ENCODE measurements around the gene EYS. TPM values are rescaled to one million over a fixed set of nuclear protein-coding genes. Genes with fewer than 3 reads are reported as not detected.

The EYS gene
- total RNA-seq, 2 donors from 2014 or later: not detected

GRCh38 chr6:64665137-64665536, 1041.9 kb downstream of the EYS start:
- H3K27ac ChIP-seq: no peak overlapping the region
- no peaks in the 10 kb centered on the region for H3K9me3 ChIP-seq
- DNase-seq (ENCODE audit: low spot score): no peak
- no peaks in the 10 kb centered on the region for H3K4me1 ChIP-seq
- TF ChIP-seq CTCF (IDR thresholded peaks at IDR 0.05): no peak
- no peak overlapping the region for H3K4me3 ChIP-seq
- no peaks in the 10 kb centered on the region for H3K27me3 ChIP-seq
- no peaks in the 10 kb centered on the region for H3K36me3 ChIP-seq

GRCh38 chr6:64664480-64664879, 1042.5 kb downstream of the EYS start:
- no peaks in the 10 kb centered on the region for H3K27me3 ChIP-seq
- no peaks in the 10 kb centered on the region for H3K36me3 ChIP-seq
- H3K4me3 ChIP-seq: no peak overlapping the region
- no peak for TF ChIP-seq CTCF (IDR thresholded peaks at IDR 0.05)
- DNase-seq (ENCODE audit: low spot score): no peak
- H3K9me3 ChIP-seq: no peaks in the 10 kb centered on the region
- no peak overlapping the region for H3K27ac ChIP-seq
- no peaks in the 10 kb centered on the region for H3K4me1 ChIP-seq

GRCh38 chr6:64644024-64644423, 1063.0 kb downstream of the EYS start:
- TF ChIP-seq CTCF (IDR thresholded peaks at IDR 0.05): no peak
- no peaks in the 10 kb centered on the region for H3K36me3 ChIP-seq
- no peaks in the 10 kb centered on the region for H3K4me1 ChIP-seq
- no peak overlapping the region for H3K27ac ChIP-seq
- H3K4me3 ChIP-seq: no peak overlapping the region
- no peaks in the 10 kb centered on the region for H3K9me3 ChIP-seq
- DNase-seq (ENCODE audit: low spot score): no peak
- no peaks in the 10 kb centered on the region for H3K27me3 ChIP-seq

GRCh38 chr6:64630901-64631300, 1076.1 kb downstream of the EYS start:
- Histone ChIP-seq H3K9me3 (no peaks in the 10 kb centered on the region), H3K36me3 (no peaks in the 10 kb centered on the region)
- TF ChIP-seq CTCF (IDR thresholded peaks at IDR 0.05): no peak

GRCh38 chr6:64622944-64623343, 1084.1 kb downstream of the EYS start:
- Histone ChIP-seq H3K36me3 (no peaks in the 10 kb centered on the region), H3K27me3 (no peaks in the 10 kb centered on the region), H3K4me3 (no peak overlapping the region), H3K27ac (no peak overlapping the region), H3K9me3 (no peaks in the 10 kb centered on the region), H3K4me1 (no peaks in the 10 kb centered on the region)
- TF ChIP-seq CTCF (IDR thresholded peaks at IDR 0.05): no peak
- no peak for DNase-seq (ENCODE audit: low spot score)

More at GRCh38 chr6:64630901-64631300, 1076.1 kb downstream of the EYS start:
- Histone ChIP-seq H3K27ac (no peak overlapping the region), H3K4me3 (no peak overlapping the region), H3K4me1 (no peaks in the 10 kb centered on the region), H3K27me3 (no peaks in the 10 kb centered on the region)
- DNase-seq (ENCODE audit: low spot score): no peak

GRCh38 chr6:64602993-64603392, 1104.0 kb downstream of the EYS start:
- no peaks in the 10 kb centered on the region for H3K27me3 ChIP-seq
- TF ChIP-seq CTCF (IDR thresholded peaks at IDR 0.05): no peak
- H3K27ac ChIP-seq: no peak overlapping the region
- H3K4me1 ChIP-seq: no peaks in the 10 kb centered on the region
- peaks cover 0 to 3% of the 10 kb centered on the region in 2 donors for H3K9me3 ChIP-seq
- DNase-seq (ENCODE audit: low spot score): no peak
- no peak overlapping the region for H3K4me3 ChIP-seq
- no peaks in the 10 kb centered on the region for H3K36me3 ChIP-seq

Data from right atrium auricular region (tissue), 2 donors.